Superior temporal gyrus (tissue), 1 donor: ENCODE results near the gene TUNAR.
A peak's percentile ranks its signal among the peaks of the same experiment; 100 is the strongest.

Experiments used
- DNase-seq: peaks from one replicate; pipeline ENCODE4 v3.0.0-alpha.2; 2016; ENCODE audit errors: extremely low spot score

TUNAR gene

DNA sequence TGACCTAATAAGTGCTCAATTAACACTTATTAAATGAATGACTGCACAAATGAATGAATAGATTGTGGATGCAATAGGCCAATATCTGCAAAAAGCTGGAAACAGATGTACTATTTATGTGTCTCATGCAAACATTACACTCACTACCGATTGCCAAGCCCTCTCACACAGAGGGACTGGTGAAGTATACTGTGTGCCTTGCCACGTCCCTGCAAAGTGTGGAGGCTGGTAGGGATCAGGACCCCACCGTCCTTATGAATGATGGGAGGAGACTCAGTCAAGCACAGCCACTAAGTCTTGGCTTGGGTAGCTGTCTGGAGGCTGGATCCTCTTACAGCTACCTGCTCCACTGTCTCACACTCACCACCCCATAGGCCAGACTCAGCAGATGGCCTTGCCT is 3.9 kb upstream of the TUNAR start:
- DNase-seq = no peak

DNA sequence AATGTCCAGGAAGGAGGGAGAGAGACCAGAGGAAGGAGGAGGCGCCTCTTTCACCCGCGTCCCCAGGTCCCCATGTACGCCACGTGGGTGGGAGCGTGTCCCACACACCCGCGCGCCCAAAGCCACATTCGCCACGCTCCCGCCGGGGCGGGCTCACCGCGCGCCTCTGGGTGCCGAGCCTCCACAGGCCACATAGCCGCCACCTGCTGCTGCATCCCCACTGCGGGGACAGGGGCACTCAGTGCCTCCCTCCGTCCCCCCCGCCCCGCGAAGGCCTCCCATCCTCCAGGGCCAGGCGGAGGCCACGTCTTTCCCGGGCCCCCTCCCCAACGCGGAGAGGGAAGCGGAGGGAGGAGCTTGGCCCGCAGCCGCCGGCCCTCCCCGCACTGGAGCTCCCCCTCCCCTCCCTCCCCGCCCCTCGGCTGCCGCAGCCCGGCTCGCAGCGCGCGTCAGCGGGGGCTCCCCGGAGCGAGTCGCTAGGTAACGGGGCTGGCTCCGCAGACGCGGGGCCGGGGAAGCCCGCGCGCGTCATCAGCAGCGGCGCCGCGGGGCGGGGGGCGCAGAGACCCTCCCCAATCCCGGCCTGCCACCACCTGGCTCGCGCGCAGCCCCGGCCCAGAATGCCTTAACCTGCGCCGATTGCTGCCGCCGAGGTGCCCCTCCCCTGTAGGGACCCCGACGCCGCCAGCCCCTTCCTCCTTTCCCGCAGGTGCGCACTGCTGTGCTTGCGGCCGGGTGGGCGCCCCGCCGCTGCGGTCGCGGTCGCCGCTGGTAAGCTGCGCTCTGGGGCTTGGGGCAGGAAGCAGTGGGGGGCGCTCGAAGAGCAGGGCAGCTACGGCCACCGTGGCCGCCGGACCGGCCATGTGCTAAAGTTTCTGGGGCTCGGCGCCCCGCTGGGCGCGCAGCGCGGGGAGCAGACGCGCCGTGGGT is 536 bp upstream of the TUNAR start:
- DNase-seq = no peak

DNA sequence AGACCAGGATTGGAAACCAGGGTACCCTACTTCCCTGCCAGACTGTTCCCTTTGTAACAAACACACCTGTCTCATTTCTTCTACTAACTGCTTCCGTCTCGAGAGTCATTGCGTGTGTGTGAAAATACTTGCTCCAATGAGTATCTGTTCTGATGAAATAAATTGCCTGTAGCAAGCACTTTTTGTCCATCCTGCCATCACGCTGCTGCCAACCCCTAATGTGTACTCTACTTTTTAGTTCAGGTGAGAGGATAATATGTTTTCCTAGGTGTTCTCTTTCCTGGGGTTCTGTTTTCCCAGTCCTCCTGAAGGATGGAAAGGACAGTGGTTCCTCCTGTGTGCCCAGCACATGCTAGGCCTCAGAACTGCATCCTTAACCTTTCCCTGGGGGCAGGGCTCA is 1.0 kb downstream of the TUNAR start:
- no peak for DNase-seq

DNA sequence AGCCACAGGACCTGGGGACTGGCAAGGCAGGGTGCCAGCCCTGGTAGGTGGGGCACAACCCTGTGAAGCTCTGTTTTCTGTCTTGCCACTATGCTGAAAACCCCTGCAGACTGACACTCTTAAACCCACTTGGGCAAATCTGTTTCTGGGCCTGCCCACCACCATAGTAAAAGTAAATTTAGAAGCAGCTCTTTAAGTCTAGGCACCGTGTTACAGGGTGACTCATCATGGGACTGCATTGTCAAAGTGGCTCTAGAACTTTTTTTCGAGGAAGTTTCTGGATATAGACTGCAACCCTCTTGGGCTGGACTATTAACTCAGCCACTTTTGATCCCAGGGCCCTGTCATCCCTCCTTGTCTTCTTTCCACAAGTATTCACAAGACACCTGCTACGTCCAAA is 7.7 kb downstream of the TUNAR start:
- DNase-seq = no peak

DNA sequence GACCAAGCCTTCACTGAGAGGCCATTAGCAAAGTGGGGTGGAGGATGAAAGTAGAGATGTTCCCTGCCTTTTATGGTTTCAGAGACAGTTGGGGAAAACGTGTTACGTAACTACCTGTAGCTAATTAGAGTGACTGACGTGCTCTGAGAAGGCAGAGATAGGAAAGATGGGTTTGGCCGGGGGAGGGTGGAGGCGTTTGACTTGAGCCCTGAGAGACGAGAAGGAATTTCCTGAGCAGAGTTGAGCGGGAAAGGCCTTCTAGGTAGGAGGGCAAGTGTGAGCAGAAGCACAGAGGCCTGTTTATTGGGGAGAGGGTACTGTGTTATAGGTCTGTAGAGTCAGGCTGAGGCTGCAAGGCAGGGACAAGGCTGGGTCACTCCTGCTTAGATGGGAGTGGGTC is 8.6 kb downstream of the TUNAR start:
- DNase-seq = no peak

DNA sequence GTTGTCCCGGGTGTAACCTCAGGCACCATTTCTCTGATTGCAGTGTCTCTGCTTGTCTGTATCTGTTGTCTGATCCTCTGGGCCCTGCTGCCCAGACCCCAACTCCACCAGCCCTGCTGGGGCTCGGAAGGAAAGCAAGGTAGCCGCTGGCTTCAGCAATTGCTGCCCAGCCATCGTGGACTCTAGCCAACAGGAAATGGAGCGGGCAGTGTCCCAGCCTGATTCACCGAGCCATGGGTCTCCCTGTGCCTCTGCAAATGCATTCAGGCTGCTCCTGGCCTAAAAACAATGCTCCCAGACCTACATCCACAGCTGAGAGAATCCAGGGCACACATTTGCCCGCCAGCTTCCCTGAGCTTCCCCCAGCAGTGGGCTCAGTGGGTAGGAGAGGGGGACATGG is 9.2 kb downstream of the TUNAR start:
- no peak for DNase-seq

DNA sequence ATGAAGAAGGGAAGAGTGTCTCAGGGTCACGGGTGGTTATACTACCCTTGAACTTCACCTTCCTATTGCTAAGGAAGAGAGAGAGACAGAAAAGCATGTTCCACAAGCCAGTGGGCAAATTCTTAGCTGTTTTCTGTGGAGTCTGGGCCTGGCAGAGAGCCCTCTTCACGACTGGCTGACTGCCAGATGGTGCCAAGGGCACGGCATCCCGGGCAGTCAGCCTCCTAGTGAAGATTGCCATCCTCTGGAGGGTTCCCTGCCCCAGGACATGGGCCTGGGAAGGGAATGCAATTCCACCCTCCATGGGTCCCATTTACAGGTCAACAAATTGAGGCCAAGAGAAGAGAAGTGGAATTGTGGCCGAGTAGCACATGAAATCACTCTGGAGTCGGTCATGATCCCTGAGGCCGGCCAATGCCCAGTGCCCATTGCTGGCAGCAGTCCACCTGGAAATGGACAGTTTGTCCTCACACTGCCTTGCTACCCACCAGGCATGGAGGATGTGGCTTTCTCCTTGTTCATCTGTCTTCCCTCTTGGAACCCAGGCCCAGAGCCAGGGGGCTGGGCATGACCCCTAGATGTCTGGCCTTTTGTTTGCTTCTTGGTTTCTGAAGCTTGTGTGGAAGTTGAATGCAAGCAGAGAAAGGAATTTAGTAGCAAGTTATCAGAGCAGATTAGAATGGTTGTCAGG is 9.9 kb downstream of the TUNAR start:
- DNase-seq = peak; percentile 27

DNA sequence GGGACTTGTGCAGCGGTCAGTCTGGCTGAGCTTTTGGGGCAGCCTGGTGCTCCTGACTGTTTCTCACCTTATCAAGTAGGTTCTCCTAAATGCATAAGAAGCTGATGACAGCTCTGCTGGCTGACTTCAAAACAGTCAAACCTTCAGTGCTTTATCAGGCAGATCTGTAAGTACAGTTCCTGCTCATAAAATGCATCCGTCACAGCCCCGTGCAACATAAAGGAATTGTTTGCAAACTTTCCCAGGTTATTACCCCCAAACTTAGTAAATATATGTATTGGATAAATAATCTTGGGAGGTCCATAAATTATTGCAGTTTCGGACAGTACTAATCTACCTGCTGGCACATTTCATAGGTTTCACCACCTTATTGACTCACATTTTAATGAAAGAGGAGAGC is 10.7 kb downstream of the TUNAR start:
- DNase-seq = no peak

DNA sequence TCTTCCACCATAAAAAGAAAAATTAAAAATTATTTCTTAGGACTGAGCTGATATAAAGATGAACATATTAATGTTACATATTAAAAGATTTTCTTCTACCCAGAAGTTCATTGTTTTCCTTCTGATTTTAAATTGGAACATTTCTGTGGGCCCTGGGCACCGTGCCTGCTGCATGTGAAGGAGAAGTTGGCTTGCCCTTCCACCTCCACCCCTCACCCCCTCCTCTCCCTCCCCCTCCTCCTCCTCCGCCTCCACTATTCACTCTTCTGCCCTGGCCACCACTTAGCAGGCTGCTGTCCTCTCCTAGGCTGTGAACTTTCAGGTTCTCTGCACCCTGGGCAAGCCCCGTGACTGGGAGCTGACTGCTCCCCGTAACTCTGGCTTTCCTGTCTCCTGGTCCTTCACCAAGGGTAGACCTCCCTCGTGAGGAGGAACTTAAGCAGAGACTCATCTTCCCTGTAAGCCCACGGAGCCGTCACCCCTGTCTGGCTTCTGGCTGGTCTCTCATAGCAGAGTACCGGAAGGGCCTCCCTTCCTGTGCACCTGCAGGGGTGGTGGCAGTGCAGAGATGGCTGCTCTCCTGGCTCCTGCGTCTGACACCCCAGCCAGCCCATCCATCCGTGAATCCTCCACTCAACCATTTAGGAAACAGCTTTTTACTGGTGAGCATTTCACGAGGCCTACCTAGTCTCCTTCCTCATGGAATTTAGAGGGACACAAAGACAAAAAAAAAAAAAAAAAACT is 12.8 kb downstream of the TUNAR start:
- DNase-seq = no peak

DNA sequence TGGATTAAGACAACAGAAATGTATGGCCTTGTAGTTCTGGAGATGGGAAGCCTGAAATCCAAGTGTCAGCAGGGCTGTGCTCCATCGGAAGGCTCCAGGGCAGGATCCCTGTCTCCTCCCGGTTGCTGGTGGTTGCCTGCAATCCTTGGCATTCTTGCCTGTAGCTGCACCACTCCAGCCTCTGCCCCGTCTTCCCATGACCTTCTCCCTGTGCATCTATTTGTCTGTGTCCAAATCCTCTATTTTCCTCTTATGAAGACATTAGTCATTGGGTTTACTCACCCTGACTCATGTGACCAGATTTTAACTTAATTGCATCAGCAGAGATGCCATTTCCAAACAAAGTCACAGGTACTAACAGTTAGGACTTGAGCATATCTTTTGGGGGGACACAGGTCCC is 15.1 kb downstream of the TUNAR start:
- DNase-seq = no peak

DNA sequence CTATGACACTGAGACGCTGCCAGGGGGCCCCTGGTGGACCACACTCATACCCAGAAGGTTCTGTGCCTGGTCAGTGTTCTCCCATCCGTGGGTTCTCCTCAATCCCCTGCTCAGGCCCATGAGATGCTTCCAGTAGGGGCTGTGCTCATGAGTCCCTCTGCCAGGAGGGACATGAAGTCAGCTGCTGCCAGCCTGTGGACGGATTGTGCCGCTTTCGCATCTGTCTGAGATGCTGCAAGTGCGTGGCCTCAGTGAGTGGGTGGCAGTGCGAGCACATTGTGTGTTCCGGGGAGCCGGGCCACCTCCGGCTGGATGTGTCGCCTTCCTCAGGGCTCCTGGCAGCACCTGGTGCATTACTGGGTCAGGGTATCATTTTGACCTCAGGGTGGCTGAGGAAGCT is 15.5 kb downstream of the TUNAR start:
- DNase-seq = no peak

DNA sequence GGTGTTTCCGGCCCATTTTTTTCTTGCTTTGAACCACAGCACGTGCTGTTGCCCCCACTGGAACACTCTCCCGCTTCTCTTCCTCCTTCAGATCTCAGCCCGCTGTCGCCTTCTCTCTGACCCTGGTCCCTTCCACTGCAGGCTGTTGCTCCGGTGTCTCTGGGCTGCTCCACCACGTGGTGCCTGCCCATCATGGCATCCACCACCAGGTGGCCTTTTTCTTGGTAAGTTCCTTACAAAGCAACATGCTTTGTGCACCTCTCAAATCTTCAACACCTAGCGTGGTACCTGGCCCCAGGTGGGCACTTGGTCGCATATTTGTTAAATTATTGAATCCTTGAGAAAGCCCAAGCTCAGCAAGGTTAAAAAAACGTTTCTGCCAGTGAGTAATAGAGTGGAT is 19.1 kb downstream of the TUNAR start:
- DNase-seq = no peak

DNA sequence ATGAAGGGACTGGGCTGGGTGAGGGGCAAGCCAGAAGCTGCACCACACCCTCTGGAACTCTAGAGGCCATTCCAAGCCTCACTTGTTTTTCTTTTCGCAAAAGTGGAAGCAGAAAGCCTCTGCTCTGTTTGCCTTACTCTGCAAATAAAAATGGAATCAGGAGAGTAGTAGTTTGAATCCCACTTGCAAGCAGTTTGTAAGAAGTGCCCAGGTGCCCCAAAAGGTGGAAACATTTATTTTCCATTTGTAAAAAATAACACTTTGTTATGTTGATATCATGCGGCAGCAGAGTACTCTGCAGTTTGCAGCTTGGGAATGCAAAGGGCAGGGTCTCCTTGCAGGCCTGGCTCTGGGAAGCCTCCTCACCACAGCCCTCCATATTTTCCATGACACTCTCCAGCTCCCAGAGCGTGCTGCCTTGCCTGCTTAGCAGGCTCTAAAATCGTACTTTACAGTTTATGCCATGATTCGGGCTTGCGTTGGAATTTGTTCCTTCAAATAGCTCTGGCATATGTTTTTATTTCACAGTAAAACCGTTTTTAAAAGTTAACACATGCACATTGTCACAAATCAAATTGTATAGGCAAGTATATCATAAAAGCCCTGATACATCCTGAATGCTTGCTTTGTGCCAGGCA is 20.0 kb downstream of the TUNAR start:
- DNase-seq = no peak

DNA sequence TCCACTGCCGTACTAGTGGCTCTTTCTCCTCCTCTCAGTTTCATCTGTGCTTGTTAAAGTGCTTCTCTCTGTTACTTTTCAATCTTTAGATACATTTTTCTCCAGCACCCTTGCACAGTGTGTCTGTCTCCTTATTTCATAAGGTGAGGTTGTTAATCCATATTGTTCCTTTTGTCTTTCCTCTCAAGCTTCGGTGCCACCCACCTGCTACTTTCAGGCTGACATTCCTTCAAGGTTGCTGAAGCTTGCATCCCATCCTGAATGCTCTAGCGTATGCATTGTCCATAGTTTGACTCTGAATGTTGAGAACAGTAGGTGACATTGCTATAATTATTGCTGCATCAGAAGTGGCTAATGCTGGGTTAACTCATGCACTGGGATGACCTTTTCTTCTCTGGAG is 20.6 kb downstream of the TUNAR start:
- no peak for DNase-seq

DNA sequence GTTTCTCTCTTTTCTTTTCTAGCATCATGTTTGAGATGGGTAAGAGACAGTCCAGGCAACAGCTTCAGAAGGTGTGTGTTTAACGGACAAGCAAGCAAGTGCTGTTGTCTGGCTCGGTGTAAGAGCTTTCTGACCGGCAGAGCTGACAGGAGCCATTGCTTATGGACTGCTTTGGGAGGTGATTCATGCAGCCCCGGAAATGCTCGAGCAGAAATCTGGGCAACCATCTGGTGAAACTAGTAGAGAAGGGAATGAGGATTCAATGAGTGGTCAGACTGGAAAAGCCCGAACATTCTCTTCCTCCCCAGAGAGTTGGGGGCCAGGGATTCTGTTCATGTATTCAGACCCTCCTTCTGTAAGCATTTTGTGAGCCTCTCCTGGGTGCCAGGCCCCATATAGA is 24.4 kb downstream of the TUNAR start:
- no peak for DNase-seq

DNA sequence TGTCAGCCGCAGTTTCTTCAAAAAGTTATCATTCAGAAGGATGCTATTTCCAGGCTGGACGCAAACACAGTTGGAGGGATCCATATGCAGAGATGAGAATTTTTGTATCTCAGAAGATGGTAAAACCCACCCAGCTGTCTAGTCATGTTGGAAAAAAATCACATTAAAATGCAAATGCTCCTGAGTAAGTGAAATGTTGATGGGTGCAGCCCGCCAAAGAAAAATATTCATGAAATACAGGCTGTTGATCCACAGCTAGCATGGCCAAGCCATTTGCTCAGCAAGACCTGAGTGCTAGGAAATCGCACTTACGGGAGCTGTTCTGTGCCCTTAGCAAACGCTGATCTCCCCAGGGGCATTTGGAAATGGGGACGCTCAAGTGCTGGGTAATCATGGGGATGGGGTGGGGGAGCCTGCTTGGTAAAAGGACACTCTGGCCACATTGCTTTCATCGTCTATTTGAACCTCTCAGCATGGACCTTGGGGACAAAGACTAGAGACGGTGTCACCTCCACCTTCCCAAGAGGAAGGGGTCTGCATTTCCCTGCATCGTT is 25.7 kb downstream of the TUNAR start:
- no peak for DNase-seq

DNA sequence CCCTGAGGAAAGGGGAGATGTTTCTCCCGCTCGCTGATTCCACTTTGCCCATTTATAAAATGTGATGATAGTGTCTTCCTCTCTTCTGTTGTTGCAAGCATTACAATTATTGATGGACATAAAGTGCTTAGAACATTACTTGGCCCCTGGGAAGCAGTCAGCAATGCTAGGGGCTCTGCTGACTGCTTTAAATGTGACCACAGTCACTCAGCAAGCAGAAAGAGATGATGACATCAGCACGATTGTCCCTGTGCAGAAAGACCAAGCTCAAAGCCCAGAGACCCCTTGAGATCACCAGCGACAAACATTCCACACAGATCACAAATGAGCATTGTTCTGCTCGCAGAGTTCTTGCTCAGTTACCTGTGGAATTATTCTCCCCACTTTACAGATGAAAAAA is 26.5 kb downstream of the TUNAR start:
- DNase-seq = no peak

DNA sequence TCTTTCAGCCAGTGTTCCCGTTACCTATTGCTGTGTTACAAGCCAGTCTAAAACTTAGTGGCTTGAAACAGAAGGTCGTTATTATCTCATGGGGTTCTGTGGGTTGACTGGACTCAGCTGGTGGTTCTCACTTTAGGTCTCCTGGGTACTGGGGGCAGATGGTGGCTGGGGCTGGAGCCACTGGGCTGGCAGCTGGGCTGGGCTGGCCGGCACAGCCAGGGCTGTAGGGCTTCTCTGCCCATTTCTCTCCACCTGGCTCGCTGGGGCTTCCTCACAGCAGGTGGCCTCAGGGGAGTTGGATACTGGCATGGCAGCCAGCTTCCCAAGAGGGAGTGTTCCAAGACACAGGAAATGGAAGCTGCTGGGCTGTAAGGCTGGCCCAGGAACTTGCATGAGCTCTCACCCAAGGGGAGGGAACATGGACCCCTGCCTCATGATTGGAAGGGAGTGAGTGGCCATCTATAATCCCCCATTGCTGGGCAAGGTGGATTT is 27.0 kb downstream of the TUNAR start:
- DNase-seq = no peak

DNA sequence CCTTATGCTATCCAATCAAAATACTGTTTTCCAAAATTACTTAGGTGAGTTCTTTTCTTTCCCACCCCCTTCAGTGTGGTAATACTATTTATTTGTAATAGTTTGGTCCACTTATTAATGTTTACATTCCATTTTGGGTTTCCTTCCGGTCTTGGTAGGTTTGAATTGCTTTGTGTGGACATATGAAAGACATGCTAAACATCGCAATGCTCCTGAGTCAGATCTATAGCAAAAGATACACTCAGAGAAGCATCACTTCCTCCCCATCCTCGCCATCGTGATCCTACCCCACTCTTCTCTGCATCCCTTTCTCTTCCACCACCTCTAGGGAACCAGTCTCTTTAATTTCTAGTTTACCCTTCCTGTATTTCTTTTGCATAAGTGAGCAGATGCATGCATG is 30.0 kb downstream of the TUNAR start:
- no peak for DNase-seq

DNA sequence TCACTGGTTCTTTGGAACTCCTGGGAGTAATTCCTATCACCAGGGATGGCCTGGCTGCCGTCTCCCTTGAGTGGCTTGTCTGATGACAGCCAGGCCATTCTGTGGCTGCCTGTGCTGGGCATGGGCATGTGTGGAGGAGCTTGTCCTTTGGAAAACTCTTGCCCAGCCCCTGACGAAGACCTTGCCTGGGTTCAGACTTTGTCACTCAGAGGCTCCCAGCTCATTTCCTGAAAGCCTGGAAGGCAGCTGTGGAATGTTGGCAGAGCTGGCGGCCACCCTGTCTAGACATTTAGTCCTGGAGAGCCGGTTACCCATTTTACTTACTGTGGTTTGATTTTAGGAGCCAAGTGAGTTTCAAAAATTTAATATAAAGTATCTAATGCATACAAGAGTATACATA is 34.0 kb downstream of the TUNAR start:
- DNase-seq = no peak

DNA sequence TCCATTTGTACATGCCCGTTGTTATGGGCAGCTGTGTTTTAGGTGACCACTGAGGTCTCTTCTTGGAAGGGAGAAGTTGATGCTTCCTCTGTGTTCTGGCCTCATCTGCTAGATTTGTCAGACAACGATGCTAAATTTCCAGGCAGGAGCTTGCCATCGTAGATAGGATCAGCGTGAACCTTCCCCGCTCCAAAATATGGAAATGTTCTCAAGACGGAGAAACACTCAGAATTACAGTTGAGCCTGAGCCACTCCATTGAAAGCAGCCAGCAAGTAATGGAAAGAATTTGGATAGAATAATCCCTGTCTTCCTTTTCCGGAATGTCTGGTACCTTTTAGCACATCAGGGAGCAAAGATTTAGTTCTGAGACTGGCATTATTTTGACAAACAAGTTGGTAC is 34.8 kb downstream of the TUNAR start:
- no peak for DNase-seq

DNA sequence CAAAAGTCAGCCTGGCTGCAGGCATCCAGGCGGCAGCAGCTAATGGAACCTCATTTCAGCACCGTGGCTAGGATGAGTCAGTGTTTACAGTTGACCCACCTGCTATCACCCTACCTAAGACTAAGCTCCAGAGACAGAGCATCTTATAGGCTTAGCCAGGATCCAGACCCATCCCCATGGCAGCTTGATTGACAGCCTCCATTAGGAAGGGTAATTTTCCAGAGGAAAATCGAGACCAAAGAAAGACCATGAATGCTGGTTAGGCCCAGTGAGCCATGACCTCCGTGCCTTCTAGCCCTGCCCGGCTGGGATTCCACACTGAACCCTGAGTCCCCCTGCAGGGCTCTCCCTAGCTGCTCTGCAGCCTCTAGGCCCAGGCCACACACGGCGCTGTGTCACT is 38.7 kb downstream of the TUNAR start:
- no peak for DNase-seq
